GM19035 (cell line): ENCODE measurements around the gene PWP2.
A peak's percentile ranks its signal among the peaks of the same experiment; 100 is the strongest.

Experiments
- ATAC-seq: cut with Tn5 transposase; IDR thresholded peaks from one replicate; pipeline ENCODE4 v1.9.1; 2021; ENCODE audit not compliant: unreplicated experiment

PWP2 gene

DNA sequence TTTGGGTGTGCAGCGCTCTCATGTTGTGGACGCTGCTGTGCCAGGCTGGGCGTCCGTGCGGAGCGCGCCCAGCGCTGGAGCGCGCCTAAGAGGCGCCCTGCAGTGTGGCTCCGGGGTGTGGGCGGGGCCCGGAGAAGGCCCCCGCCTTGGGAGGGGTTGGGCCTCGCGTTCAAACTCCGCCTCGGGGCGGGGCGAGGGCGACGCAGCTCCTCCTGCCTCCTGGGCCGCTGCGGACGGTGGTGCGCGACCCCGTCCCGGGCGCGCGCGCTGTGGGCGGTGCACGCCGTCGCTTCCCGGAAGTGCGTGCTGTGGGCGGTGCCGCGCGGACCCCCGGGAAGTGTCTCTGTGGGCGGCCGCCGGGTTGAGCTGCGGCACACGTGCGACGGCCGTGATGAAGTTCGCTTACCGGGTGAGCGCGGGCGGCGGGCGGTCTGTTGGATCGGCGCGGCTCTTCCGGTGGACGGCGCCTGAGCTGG, at the start of gene PWP2:
Gene PWP2, plus strand, starts transcription at position 374 of the 476 bp plus-strand sequence. Its CDS starts 18 bp downstream, at position 392.
- ATAC-seq = peak; percentile 81

DNA sequence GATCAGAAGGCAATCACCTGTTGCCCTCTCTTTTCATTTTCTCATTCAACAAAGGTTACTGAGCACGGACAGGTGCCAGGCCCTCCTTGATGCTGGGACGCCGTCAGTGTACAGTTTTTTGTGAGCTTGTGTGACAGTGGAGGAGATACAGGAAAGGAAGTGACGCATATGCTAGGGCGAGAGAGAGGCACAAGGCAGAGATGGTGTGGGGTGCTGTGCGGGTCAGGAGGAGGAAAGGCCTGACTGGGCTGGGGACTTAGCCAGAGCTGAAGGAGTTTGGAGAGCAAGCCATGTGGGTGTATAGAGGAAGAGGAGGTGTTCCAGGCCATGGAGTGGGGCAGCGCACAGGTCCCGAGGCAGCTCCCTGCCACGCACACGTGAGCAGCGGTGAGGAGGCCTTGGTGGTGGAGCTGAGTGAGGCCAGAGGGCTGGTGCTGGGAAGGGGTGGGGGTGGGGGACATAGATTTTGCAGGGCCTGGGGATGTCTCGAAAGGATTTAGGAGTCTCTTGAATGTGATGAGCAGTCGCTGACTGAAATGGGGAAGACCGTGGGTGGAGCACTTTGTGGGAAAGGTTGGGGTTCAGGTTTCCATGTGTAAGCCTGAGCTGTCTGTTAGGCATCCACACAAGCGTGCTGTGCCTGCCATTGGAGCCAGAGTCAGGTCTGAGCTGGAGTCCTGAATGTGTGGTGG, 49.1 kb upstream of the PWP2 start:
- no peak for ATAC-seq

DNA sequence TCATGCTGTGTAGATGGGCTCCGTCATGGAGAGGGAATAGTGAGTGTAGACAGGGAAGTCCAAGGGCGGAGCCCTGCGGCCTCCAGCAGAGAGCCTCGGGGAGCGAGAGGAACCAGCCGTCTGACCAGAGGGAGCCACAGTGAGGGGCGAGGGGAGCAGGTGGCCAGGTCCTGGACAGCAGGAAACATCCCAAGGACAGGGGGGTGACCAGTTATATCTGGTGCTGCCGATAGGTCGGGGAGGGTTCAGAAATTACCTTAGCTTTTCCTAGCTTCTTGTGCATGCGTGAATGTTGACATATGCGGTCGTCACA, 48.6 kb upstream of the PWP2 start:
- no peak for ATAC-seq

DNA sequence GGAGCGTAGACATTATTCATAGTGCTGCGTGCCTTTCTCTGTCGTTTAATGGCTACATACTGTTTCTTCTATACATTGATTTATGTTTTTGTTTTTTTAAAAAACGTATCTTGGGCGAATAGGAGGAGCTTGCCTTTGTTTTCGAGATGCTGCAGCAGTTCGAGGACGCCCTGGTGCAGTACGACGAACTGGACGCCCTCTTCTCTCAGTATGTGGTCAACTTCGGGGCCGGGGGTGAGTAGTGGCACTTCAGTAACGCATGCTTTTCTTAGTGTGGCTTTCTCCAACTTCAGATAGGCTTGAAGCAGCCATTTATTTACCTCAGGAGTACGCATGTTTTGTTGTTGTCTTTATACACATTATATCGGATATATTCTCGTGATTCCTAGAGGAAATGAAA, 48.2 kb upstream of the PWP2 start:
- ATAC-seq = no peak

DNA sequence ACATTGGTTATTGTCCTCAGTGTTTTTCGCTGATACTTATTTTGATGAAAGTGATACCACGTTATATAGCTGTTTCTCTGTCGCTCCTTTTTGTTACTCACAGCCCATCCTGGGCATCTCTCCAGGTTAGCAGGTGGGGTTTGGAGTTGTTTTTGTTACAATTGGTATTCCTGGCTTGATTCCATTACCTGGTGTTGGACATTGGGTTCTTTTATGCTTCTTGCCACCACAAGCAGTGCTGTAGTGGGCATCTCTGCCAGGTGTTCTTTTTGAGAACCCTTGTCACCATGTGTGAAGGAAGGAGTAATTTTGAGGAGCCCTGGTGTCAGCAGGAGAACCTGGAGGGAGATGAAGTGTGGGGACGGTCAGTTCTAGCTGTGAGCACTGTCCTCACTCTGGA, 47.5 kb upstream of the PWP2 start:
- ATAC-seq = no peak

DNA sequence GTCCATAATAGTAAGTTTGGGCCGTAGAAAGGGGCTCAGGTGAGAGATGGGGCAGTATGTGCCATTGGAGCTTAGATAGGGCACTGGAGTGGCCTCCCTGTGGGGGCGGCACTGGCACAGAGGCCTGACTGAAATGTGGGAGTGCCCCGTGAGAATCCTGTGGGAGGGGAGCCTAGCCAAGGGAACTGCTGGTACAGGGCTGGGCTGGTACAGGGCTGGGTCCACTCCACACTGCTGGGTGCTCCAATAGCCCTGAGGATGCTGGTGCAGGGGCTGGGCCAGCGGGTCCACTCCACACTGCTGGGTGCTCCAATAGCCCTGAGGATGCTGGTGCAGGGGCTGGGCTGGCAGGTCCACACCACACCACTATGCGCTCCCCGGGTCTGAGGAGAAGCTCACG, 44.8 kb upstream of the PWP2 start:
- no peak for ATAC-seq

DNA sequence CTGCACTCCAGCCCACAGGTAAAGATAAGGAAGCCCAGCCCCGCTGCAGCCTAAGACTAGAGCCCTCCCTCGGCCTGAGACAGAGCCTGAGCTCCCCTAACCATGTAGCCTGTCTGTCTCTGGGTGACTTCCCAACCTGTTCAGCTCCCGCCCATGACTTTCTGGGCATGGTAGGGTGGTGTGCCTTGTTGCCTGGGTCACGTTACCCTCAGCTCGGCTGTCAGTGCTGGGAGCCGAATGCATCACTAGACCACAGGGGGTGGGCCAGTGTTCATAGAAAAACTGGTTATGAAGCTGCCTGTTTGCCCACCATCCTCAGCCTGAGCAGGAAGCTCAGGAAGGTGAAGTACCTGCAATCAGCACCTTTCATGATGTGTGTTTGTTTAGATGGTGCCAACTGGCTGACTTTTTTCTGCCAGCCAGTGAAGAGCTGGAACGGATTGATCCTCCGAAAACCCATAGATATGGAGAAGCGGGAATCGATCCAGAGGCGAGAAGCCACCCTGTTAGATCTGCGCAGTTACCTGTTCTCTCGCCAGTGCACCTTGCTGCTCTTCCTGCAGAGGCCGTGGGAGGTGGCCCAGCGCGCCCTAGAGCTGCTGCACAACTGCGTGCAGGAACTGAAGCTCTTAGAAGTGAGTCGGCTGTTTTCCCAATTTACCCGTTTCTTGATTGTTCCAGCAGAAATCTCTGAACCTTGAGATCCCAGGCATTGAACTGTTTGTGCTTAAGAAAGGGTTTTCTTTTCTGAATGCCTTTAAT, 43.9 kb upstream of the PWP2 start:
- ATAC-seq = no peak

DNA sequence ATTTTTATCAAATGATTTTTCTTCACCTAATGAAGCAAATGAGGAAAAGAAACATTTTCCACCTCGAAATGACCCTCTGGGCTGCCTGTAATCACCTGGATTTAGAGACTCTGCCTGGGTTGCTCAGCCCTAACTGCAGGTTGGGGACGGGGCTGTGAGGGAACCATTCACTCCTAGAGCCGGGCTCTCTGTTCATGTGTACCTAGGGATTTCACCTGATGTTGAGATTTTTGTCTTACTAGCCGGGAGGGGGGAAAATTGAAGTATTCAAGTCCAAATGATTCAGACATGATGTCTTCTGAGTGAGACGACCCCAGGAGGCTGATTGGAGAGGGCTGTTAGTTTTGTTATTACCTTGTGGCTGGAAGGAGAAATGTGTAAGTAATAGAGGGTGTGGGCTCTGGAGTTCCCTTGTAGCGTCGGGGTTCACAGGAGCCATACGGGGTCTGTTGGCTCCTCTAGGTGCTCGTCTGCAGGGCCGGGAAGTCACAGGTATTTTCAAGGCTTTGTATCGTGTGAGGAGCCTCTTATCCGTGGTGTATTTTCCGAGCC, 42.3 kb upstream of the PWP2 start:
- ATAC-seq = no peak

DNA sequence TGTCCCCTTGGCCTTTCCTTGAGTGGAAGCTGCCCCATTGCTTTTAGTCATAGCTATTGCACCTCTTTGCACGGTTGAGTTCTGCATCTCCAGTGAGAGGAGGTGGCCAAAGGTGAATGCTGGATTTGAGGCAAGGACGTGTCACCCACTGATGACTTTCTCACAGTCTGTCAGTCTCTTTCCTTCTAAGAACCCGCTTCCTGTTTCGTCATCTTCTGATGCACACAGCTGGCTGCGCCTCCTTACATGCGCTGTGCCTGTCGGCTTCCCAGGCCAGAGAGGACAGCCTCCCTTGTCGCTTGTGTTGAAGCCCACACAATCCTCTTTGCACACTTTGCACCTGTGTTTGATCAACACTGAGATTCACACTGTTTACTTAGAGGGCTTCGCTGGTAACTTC, 41.8 kb upstream of the PWP2 start:
- peak; percentile 73 for ATAC-seq

DNA sequence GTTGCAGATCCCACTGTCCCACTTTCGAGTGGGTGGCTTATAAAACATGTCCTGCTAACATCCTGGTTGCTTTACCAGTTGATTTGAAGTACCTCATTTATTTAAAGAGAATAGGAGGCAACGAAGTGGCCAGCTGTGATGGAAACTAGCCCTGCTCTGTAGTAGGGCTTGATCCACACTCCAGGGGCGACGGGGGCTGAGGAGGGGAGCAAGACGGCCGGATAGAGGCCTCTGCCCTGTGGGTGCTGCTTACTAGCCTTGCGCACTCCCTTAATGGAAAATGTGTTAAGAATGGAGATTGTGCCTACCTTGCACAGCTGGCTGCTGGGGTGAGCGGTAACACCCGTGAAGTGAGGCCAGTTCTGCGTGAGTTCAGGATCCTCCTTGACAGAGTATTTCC, 41.1 kb upstream of the PWP2 start:
- ATAC-seq = no peak

DNA sequence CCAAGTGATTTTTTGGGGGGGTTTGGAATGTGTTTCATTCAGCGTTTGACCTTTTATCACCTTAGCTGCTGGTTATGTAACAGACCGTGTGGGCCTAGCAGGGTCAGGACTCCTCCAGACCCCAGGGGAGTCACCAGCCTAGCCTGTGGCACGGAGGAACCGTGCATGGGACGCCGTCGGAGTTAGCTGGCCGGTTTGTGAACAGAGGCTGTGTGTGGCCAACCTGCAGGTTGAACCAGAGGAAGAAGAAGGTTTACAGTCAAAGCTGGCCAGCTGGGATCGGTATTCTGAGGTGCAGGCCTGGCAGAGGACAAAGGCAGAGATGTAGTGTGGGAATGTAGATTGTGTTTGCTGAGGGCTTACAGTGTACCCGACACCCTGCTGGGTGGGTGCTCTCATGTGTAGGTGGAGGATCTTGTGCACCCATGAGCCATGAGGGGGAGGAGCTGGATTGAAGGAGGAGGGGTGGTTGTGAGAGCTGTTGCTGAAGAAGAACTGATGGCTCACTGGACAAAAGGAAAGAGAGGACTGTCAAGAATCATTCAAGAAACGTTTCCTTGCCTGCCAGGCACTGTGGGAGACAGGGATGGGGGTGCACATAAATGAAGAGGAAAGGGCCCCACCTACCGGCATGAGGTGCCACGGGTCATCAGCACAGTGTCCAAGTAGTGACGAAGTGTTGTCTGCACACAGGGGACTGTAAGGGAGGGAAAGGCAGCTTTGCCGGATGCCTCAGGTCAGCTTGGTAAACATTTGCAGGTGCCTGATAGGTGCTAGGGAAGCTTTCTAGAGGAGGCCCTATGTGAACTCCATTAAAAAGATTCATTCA, 40.0 kb upstream of the PWP2 start:
- no peak for ATAC-seq

DNA sequence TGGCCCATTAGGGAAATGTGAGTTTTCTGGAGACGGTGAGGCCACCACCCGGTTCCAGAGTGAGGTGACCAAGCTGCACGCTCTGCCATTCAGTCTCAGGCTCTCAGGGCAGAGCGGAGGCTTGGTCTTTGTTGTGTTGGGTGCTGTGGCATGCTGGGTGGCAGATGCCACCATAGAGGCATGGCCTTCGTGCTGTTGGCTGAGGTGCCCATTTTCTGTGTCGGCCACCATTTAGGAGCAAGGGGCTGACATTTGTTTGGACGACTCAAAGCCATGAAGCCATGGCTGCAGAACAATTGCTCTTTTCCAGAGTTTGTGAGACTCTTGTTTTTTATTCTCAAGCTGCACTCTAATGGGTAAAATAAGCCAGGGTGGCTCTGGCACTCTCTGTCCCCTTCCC, 36.8 kb upstream of the PWP2 start:
- no peak for ATAC-seq

DNA sequence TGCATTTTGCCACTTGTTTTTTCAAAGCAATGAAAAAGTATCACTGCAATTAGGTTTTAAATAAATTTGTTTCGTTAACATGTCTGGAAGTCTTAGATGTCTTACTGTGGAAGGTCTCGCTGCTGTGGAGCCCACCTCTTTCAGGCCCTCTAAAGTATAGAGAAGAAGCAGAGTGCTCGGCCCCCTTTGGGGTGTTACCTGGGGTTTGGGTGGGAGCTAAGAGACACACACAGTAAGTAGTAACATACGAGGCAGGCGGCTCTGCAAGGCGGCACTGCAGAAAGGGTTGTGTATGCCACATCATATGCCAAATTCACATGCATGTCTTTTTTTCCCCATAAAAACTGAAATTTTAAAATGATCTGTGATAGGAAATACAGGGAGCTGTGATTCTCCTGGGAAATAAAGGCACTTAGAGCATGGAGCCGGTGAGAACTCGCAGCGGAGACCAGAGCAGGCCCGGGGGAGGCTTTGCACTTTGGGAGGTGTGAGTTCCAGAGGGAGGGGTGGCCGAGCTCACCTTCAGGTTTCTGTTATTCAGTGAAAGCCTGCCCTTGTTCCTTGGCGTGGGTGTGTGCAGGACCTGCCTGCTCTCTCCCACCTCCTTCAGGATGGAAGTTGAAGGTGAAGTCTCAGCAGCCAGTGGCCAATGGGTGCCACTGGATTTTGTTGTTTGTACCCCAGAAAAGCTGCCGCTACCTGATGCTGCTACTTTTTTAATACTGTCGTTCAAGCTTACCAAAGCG, 35.7 kb upstream of the PWP2 start:
- no peak for ATAC-seq

DNA sequence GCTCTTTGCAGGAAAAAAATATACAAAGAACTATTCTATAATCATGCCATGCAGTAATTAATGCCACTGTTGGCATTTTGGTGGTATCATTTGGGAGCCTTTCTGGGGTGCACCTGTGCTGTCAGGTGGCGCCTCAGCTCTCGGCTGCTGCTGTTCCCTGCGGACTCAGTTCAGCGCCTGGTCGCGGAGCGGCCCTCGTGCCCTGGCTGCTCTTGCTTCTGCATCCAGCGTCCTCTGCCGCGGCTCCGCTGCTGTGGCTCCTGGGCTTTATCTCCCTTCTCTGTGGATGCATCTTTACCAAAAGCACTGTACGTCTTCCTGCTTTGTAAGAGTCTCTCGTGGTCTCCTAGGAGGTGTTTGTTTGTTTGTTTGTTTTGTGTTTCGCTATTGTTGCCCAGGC, 35.1 kb upstream of the PWP2 start:
- ATAC-seq = no peak

DNA sequence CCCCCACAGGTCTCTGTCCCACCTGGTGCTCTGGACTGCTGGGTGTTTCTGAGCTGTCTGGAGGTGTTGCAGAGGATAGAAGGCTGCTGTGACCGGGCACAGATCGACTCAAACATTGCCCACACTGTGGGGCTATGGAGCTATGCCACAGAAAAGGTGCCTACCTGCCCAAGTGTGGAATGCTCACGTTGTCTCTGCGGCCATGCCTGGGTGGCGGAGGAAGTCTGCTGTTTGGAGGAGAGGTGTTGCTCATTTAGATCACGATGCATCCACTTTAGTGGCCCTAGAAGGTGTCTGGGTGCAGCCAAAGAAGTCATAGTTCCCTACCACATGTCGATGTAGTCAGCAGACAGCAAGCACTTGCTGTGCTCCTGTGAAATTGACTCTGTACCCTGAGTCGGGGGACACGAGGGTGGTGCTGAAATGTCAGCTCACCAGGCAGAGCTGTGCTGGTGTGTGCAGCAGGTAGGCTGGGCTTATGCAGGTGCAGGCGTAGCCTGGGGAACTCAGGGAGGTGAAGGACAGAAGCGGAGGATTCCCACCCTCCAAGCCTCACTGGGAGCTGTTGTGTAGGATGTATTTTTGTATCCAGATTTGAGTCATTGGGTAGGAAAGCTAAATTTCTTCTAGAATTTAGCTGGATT, 32.8 kb upstream of the PWP2 start:
- ATAC-seq = no peak

DNA sequence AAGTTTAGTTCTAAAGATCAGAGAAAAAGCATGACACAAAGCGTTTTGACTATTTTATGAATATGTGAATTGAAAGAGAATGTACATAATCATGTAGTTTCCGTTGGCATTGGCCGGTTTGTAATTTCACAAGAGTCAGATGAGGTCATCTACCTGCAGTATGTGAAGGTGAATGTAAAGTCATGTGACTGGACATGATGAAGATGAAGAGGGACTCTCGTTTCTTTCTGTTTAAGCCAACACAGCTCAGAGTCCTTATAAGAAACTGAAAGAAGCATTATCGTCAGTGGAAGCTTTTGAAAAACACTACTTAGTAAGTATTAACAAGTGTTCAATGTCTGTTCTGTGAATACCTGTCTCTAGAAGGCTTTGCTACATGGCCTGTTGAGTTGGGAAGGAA, 30.9 kb upstream of the PWP2 start:
- ATAC-seq = no peak

DNA sequence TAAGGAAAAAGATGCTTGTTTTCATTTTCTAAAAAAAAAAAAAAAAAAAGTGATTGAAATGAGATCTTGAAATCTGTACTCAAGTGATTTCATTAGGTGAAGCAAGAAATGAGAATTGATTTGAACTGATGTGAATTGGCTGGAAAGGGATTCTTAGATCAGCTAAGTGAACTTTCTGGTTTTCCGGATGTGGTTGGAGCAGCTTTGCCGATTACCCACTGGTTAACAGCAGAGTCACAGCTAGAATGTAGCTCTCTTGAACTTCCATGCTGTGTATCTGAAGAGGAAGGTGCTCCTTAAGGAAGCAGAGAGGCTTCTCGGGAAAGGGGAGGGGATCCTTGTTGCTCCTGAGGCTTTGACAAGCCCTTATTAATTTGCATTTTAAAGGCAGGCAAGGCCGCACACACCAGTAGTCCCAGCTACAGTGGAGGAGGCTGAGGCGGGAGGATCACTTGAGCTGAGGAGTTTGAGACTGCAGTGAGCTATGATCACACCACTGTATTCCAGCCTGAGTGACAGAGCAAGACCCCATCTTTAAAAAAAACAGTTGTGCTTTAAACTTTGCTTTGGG, 28.7 kb upstream of the PWP2 start:
- no peak for ATAC-seq

DNA sequence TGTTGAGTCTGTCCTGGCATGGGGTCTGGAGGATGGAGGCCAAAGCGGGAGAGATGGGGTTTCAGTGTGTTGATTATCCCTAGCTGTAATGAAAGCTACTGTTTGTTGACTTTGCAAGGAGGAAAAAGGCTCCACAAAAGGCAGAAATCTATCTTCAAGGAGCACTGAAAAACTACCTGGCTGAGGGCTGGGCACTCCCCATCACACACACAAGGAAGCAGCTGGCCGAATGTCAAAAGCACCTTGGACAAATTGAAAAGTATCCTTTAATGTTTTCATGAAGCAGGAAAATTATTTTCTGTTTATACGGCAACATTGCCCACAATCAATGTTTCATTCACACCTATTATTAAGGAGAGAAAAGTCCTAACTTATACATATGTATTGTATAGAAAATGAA, 27.8 kb upstream of the PWP2 start:
- ATAC-seq = no peak

DNA sequence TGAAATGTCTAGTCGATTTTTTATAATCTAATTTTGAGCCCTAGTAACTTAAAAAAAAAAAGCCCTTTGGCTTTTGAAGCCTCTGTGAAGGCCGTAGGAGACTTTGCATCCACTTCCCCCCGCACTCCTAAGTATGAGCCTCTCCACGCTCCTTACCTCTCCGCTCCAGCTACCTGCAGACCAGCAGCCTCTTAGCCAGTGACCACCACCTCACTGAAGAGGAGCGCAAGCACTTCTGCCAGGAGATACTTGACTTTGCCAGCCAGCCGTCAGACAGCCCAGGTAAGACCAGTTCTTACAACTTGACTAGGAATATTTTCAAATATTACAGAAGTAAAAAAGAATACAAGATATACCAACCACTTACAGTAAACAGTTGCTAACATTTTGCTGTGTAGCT, 27.4 kb upstream of the PWP2 start:
- ATAC-seq = no peak
